CD14-positive monocyte (primary cell): Measurements from ENCODE around the gene RAC2. TPM values are rescaled to one million over a fixed set of nuclear protein-coding genes. Genes with fewer than 3 reads are reported as not detected.

Experiments used
- DNase-seq, 3 donors: peaks; one replicate each; pipeline ENCODE4 v3.0.0-alpha.2; 2011 to 2022
- H2AFZ ChIP-seq: 2 replicates; pipeline ENCODE4 v1.6.0; 2012; ENCODE audit warnings: mild to moderate bottlenecking, low read depth, low read length, inconsistent platforms; ENCODE audit not compliant: insufficient read depth, poor library complexity, severe bottlenecking
- H3K27ac ChIP-seq, 2 donors: 1 replicate in 1 of 2; 2 replicates in 1 of 2; pipeline ENCODE4 v1.5.1; 2012 to 2013; ENCODE audit warnings: low read length in 2 of 2, control low read depth in 1 of 2, inconsistent platforms in 1 of 2, low read depth in 1 of 2, mild to moderate bottlenecking in 1 of 2
- H3K27me3 ChIP-seq, 2 donors: one replicate each; pipeline versions ENCODE4 v1.6.0 to v1.6.1; 2011 to 2013; ENCODE audit warnings: low read length in 2 of 2; ENCODE audit not compliant: control insufficient read depth in 2 of 2, insufficient read depth in 2 of 2
- H3K36me3 ChIP-seq, 2 donors: replicated peaks in 1 of 2; 1 replicate in 1 of 2; 2 replicates in 1 of 2; pipeline versions ENCODE4 v1.5.1 to v1.6.1; 2012 to 2013; ENCODE audit warnings: low read length in 2 of 2, control low read depth in 1 of 2, inconsistent platforms in 1 of 2, mild to moderate bottlenecking in 1 of 2; ENCODE audit not compliant: insufficient read depth in 2 of 2, control insufficient read depth in 1 of 2
- H3K4me1 ChIP-seq, 2 donors: 1 replicate in 1 of 2; 2 replicates in 1 of 2; pipeline versions ENCODE4 v1.5.1 to v1.6.1; 2012 to 2013; ENCODE audit warnings: low read length in 2 of 2, control low read depth in 1 of 2, inconsistent platforms in 1 of 2, mild to moderate bottlenecking in 1 of 2, moderate library complexity in 1 of 2; ENCODE audit not compliant: insufficient read depth in 2 of 2, control insufficient read depth in 1 of 2
- H3K4me2 ChIP-seq: replicated peaks from 2 replicates; pipeline ENCODE3; 2012; ENCODE audit warnings: low read length, moderate library complexity, mild to moderate bottlenecking; ENCODE audit not compliant: poor library complexity, severe bottlenecking; ENCODE audit errors: extremely low read depth
- H3K4me3 ChIP-seq, 3 experiments: fragments of 200-600 bp in 1 of 3; sonication (generic) in 1 of 3; replicated peaks in 1 of 3; 1 replicate in 2 of 3; 2 replicates in 1 of 3; pipeline ENCODE4 v1.5.1; 2011 to 2013; ENCODE audit warnings: low read length in 3 of 3, mild to moderate bottlenecking in 3 of 3, control low read depth in 2 of 3, low read depth in 2 of 3, inconsistent platforms in 1 of 3, moderate library complexity in 1 of 3
- H3K79me2 ChIP-seq: 2 replicates; pipeline ENCODE4 v1.6.0; 2012; ENCODE audit warnings: mild to moderate bottlenecking, control low read depth, inconsistent platforms, low read length, moderate library complexity; ENCODE audit not compliant: insufficient read depth
- H3K9ac ChIP-seq: 2 replicates; pipeline ENCODE4 v1.6.0; 2017; ENCODE audit warnings: low read length, mild to moderate bottlenecking; ENCODE audit not compliant: insufficient read depth, poor library complexity, severe bottlenecking
- H3K9me3 ChIP-seq, 2 donors: replicated peaks in 1 of 2; 1 replicate in 1 of 2; 2 replicates in 1 of 2; pipeline versions ENCODE4 v1.5.1 to v1.6.1; 2012 to 2013; ENCODE audit warnings: low read length in 2 of 2, control low read depth in 1 of 2; ENCODE audit not compliant: control insufficient read depth in 1 of 2, insufficient read depth in 1 of 2
- H4K20me1 ChIP-seq: 2 replicates; pipeline ENCODE4 v1.6.0; 2012; ENCODE audit warnings: mild to moderate bottlenecking, low read length, control low read depth, moderate library complexity; ENCODE audit not compliant: insufficient read depth
- H3K27ac Mint-ChIP-seq, 7 donors: one replicate each; pipeline ENCODE4 v1.8.0; 2020; ENCODE audit warnings: mild to moderate bottlenecking in 7 of 7, mixed read lengths in 7 of 7, moderate library complexity in 6 of 7, inconsistent platforms in 2 of 7
- H3K27me3 Mint-ChIP-seq, 3 donors: one replicate each; pipeline ENCODE4 v1.8.0; 2021 to 2022; ENCODE audit warnings: low read depth in 3 of 3, mild to moderate bottlenecking in 3 of 3, mixed read lengths in 3 of 3, moderate library complexity in 3 of 3, inconsistent platforms in 1 of 3
- H3K36me3 Mint-ChIP-seq, 2 donors: one replicate each; pipeline ENCODE4 v1.8.0; 2020; ENCODE audit warnings: mixed read lengths in 2 of 2, inconsistent platforms in 1 of 2, mild to moderate bottlenecking in 1 of 2
- H3K4me1 Mint-ChIP-seq: one replicate; pipeline ENCODE4 v1.8.0; 2020; ENCODE audit warnings: mild to moderate bottlenecking, mixed read lengths
- H3K4me3 Mint-ChIP-seq, 2 donors: one replicate each; pipeline ENCODE4 v1.8.0; 2020; ENCODE audit warnings: mild to moderate bottlenecking in 2 of 2, mixed read lengths in 2 of 2, moderate library complexity in 1 of 2
- H3K9me3 Mint-ChIP-seq, 7 donors: one replicate each; pipeline ENCODE4 v1.8.0; 2020 to 2022; ENCODE audit warnings: mixed read lengths in 7 of 7, mild to moderate bottlenecking in 6 of 7, moderate library complexity in 6 of 7, inconsistent platforms in 2 of 7
- CTCF ChIP-seq: fragments of 200-600 bp; IDR thresholded peaks from one replicate; pipeline ENCODE4 v1.8.0; 2022; ENCODE audit warnings: antibody characterized with exemption, mild to moderate bottlenecking
- WGBS: methylation state at CpG from one replicate; pipeline ENCODE4 v1.1.5; 2013; ENCODE audit warnings: missing lambda C conversion rate; ENCODE audit not compliant: insufficient coverage; 5-methylcytosine and 5-hydroxymethylcytosine counted together
- intact Hi-C, 2 donors: fragments of 100-400 bp; cut with micrococcal nuclease; formaldehyde crosslinking; loops; one replicate each; pipeline versions ENCODE4 v1.15.0 to v1.15.1; 2023
- polyA plus RNA-seq, 3 donors: library from polyadenylated mRNA; depleted of rRNA in 1 of 3; unstranded in 2 of 3; stranded (reverse) in 1 of 3; fragments of 300-500 nt in 2 of 3; fragments of >200 nt in 1 of 3; fragmentation: Illumina TruSeq in 2 of 3; gene quantifications; 1 replicate in 2 of 3; 2 replicates in 1 of 3; pipeline ENCODE4 v1.2.3, GENCODE V29; 2012 to 2021

The RAC2 gene
- polyA plus RNA-seq, 3 donors: 360 to 529 (median 526) TPM

- Histone ChIP-seq H3K27ac (peak overlapping the region; percentile 24 to 98), H3K9me3 (no peaks in the 10 kb centered on the region), H3K4me2 (no peak overlapping the region), H4K20me1 (peaks cover 76% of the 10 kb centered on the region), H3K36me3 (peaks cover 55 to 68% of the 10 kb centered on the region in 2 donors), H3K4me1 (peaks cover 94 to 99% of the 10 kb centered on the region in 2 donors), H3K79me2 (peaks cover 95% of the 10 kb centered on the region), H3K9ac (no peak overlapping the region), H2AFZ (no peak overlapping the region), H3K4me3 (no peak overlapping the region), H3K27me3 (no peaks in the 10 kb centered on the region)
- peaks cover 0 to under 1% (median 0%) of the 10 kb centered on the region in 3 donors for H3K27me3 Mint-ChIP-seq
- no peaks in the 10 kb centered on the region for H3K9me3 Mint-ChIP-seq
- peak in 1 of 3 donors; percentile 3 for DNase-seq
- H3K36me3 Mint-ChIP-seq: peaks cover 62 to 75% of the 10 kb centered on the region in 2 donors
- no peak for TF ChIP-seq CTCF
- intact Hi-C loops: loop anchor here in 1 of 2 donors (5.0 kb wide), 1 partner anchor 43 kb away; the partner anchor contains the start of gene CYTH4
- H3K4me3 Mint-ChIP-seq: no peak overlapping the region
- peaks cover 90% of the 10 kb centered on the region for H3K4me1 Mint-ChIP-seq
- peak overlapping the region in 6 of 7 donors; percentile 10 to 99 (median 86) for H3K27ac Mint-ChIP-seq
- WGBS: 92% methylated on average over 5 of the region's 10 CpGs
Observed at GRCh38 chr22:37239336-37240239, 4.5 kb downstream of the RAC2 start.

GRCh38 chr22:37237371-37238268 lies 6.4 kb downstream of the RAC2 start:
- Histone ChIP-seq H2AFZ (no peak overlapping the region), H3K27me3 (no peaks in the 10 kb centered on the region), H3K36me3 (peaks cover 70 to 88% of the 10 kb centered on the region in 2 donors), H3K9ac (no peak overlapping the region), H3K79me2 (peaks cover 100% of the 10 kb centered on the region), H3K4me3 (no peak overlapping the region), H3K4me1 (peaks cover 83 to 98% of the 10 kb centered on the region in 2 donors), H3K27ac (peak overlapping the region; percentile 45 to 77), H4K20me1 (peaks cover 96% of the 10 kb centered on the region), H3K9me3 (no peaks in the 10 kb centered on the region), H3K4me2 (no peak overlapping the region)
- intact Hi-C loops: no loop called here
- 91% methylated on average over 19 of the region's 20 CpGs for WGBS
- peaks cover 0 to 1% (median 0%) of the 10 kb centered on the region in 3 donors for H3K27me3 Mint-ChIP-seq
- no peaks in the 10 kb centered on the region for H3K9me3 Mint-ChIP-seq
- DNase-seq: peak in 1 of 3 donors; percentile 4
- TF ChIP-seq CTCF: no peak
- peak overlapping the region; percentile 76 to 99 (median 83) for H3K27ac Mint-ChIP-seq
- H3K4me3 Mint-ChIP-seq: no peak overlapping the region
- peaks cover 95% of the 10 kb centered on the region for H3K4me1 Mint-ChIP-seq
- H3K36me3 Mint-ChIP-seq: peaks cover 79 to 95% of the 10 kb centered on the region in 2 donors
